ENCODE results near the gene ABHD1. TPM values are rescaled to one million over a fixed set of nuclear protein-coding genes. Genes with fewer than 3 reads are reported as not detected.

ABHD1 gene
- polyA plus RNA-seq, 1 donor from 2014 or later: not detected

DNA sequence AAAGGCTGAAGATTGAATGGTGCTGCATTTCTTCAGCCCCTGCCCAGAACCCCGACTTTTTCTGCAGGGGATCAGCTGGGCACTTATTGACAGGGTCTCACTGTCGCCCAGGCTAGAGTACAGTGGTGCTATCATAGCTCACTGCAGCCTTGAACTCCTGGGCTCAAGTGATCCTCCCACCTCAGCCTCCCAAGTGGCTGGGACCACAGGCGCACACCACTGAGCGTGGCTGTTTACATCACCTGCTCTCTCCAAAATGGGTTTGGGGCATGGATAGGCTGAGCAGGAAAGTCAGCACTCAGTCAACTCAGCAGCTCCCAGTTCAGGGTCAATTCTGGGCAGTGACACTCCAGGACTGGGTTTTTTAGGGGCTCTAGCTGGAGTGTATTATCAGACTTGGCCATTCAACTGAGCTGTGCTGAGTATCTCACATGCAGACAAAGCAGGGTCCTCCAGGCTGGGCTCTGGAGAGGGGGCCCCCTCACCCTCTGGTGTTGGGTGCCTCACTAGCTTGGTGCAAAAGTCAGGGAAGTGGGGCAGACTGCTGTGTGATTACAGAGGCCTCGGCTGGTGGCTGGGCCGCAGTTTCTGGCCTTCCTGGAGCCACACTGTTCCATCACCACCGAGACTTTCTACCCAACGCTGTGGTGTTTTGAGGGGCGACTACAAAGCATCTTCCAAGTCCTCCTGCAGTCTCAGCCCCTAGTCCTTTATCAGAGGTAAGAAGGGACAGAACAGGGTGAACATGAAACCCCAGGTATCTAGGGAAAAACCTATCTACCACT, 4.5 kb downstream of the ABHD1 start:
- no peak overlapping the region for H3K27ac ChIP-seq (ENCODE audit: low read length)
- TF ChIP-seq RAD21 (conservative IDR thresholded peaks at IDR 0.05): no peak
- no peak for TF ChIP-seq MXI1 (conservative IDR thresholded peaks at IDR 0.05; ENCODE audit: poor library complexity, severe bottlenecking)
- no peak for TF ChIP-seq EZH2 (IDR thresholded peaks at IDR 0.05; ENCODE audit: borderline replicate concordance, insufficient read depth, low read length, poor library complexity, severe bottlenecking)
- TF ChIP-seq, protein P1, sequence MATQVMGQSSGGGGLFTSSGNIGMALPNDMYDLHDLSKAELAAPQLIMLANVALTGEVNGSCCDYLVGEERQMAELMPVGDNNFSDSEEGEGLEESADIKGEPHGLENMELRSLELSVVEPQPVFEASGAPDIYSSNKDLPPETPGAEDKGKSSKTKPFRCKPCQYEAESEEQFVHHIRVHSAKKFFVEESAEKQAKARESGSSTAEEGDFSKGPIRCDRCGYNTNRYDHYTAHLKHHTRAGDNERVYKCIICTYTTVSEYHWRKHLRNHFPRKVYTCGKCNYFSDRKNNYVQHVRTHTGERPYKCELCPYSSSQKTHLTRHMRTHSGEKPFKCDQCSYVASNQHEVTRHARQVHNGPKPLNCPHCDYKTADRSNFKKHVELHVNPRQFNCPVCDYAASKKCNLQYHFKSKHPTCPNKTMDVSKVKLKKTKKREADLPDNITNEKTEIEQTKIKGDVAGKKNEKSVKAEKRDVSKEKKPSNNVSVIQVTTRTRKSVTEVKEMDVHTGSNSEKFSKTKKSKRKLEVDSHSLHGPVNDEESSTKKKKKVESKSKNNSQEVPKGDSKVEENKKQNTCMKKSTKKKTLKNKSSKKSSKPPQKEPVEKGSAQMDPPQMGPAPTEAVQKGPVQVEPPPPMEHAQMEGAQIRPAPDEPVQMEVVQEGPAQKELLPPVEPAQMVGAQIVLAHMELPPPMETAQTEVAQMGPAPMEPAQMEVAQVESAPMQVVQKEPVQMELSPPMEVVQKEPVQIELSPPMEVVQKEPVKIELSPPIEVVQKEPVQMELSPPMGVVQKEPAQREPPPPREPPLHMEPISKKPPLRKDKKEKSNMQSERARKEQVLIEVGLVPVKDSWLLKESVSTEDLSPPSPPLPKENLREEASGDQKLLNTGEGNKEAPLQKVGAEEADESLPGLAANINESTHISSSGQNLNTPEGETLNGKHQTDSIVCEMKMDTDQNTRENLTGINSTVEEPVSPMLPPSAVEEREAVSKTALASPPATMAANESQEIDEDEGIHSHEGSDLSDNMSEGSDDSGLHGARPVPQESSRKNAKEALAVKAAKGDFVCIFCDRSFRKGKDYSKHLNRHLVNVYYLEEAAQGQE (IDR thresholded peaks at IDR 0.05; ENCODE audit: borderline replicate concordance): no peak
- TF ChIP-seq TAF1 (IDR thresholded peaks at IDR 0.05; ENCODE audit: low read depth): no peak
- no peak for TF ChIP-seq EP300 (conservative IDR thresholded peaks at IDR 0.05; ENCODE audit: poor library complexity, severe bottlenecking)
- TF ChIP-seq, protein P2, sequence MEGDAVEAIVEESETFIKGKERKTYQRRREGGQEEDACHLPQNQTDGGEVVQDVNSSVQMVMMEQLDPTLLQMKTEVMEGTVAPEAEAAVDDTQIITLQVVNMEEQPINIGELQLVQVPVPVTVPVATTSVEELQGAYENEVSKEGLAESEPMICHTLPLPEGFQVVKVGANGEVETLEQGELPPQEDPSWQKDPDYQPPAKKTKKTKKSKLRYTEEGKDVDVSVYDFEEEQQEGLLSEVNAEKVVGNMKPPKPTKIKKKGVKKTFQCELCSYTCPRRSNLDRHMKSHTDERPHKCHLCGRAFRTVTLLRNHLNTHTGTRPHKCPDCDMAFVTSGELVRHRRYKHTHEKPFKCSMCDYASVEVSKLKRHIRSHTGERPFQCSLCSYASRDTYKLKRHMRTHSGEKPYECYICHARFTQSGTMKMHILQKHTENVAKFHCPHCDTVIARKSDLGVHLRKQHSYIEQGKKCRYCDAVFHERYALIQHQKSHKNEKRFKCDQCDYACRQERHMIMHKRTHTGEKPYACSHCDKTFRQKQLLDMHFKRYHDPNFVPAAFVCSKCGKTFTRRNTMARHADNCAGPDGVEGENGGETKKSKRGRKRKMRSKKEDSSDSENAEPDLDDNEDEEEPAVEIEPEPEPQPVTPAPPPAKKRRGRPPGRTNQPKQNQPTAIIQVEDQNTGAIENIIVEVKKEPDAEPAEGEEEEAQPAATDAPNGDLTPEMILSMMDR (IDR thresholded peaks at IDR 0.05; ENCODE audit: poor library complexity, severe bottlenecking): no peak
- TF ChIP-seq POLR2AphosphoS5 (IDR thresholded peaks at IDR 0.05): no peak
- no peak for TF ChIP-seq SMC3 (conservative IDR thresholded peaks at IDR 0.05; ENCODE audit: poor library complexity)
- H3K27me3 ChIP-seq (ENCODE audit: insufficient read depth, low read depth, low read length): peaks cover 6% of the 10 kb centered on the region

DNA sequence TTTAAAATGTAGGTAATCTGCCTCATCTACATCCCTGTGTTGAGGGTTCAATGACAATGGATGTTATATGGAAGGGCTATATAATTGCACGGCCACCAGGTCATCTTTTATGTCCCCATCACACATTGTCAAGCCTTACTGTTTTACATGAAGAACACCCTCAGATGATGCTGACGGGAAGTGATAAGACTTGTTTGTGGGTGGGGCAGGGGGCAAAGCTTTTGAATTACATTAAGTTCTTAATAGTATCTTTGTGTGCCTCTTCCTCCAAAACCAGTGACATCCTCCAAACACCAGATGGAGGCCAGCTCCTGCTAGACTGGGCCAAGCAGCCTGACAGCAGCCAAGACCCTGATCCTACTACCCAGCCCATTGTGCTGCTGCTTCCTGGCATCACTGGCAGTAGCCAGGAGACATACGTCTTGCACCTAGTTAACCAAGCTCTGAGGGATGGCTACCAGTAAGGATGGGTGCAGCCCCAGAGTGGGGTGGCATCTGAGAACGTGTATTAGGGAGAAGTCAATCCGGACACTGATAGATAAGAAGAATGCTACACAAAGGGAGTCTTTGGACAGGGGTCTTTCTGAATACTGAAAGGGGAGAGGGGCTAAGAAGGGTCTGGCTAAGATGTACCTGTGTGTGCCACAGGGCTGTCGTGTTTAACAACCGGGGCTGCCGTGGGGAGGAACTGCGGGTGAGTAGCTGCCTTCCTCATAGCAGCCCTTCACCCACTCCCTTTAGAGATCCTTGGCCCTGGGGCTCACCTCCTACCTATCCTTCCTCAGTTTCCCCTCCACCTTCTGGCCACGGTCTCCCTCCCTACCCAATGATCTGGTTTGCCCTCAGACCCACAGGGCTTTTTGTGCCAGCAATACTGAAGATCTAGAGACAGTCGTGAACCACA, 5.3 kb downstream of the ABHD1 start:
- Histone ChIP-seq H3K4me2 (ENCODE audit: low read length) (no peak overlapping the region), H4K20me1 (ENCODE audit: insufficient read depth) (no peaks in the 10 kb centered on the region), H3K36me3 (ENCODE audit: insufficient read depth, low read length) (no peaks in the 10 kb centered on the region), H3K9me2 (ENCODE audit: insufficient read depth, low read length) (no peaks in the 10 kb centered on the region), H2AFZ (ENCODE audit: low read depth, low read length) (no peak overlapping the region), H3K4me3 (ENCODE audit: low read length) (no peak overlapping the region), H3F3A (ENCODE audit: insufficient read depth, low read length, poor library complexity, severe bottlenecking) (no peaks in the 10 kb centered on the region), H3K9me3 (ENCODE audit: low read length) (no peaks in the 10 kb centered on the region), H3K79me2 (replicated peaks; ENCODE audit: insufficient read depth, low read length) (peaks cover 4% of the 10 kb centered on the region), H3K27ac (ENCODE audit: low read length) (no peak overlapping the region), H3K27me3 (ENCODE audit: insufficient read depth, low read depth, low read length) (peaks cover 3% of the 10 kb centered on the region), H3K9ac (ENCODE audit: low read length) (no peak overlapping the region)
- no peak for TF ChIP-seq EZH2 (IDR thresholded peaks at IDR 0.05; ENCODE audit: borderline replicate concordance, insufficient read depth, low read length, poor library complexity, severe bottlenecking)
- TF ChIP-seq, protein P2 (IDR thresholded peaks at IDR 0.05; ENCODE audit: poor library complexity, severe bottlenecking): no peak

More for the DNA sequence above, 4.5 kb downstream of the ABHD1 start:
- Histone ChIP-seq H3K4me2 (ENCODE audit: low read length) (no peak overlapping the region), H3K9me3 (ENCODE audit: low read length) (no peaks in the 10 kb centered on the region), H3K9me2 (ENCODE audit: insufficient read depth, low read length) (no peaks in the 10 kb centered on the region), H3K4me3 (ENCODE audit: low read length) (no peak overlapping the region), H3K79me2 (replicated peaks; ENCODE audit: insufficient read depth, low read length) (no peaks in the 10 kb centered on the region), H2AFZ (ENCODE audit: low read depth, low read length) (no peak overlapping the region), H3K36me3 (ENCODE audit: insufficient read depth, low read length) (no peaks in the 10 kb centered on the region), H3K9ac (ENCODE audit: low read length) (no peak overlapping the region), H4K20me1 (ENCODE audit: insufficient read depth) (no peaks in the 10 kb centered on the region), H3F3A (ENCODE audit: insufficient read depth, low read length, poor library complexity, severe bottlenecking) (no peaks in the 10 kb centered on the region)

Measured in neural cell (in vitro differentiated cells).